CD8-positive, alpha-beta memory T cell (primary cell): ENCODE results near the gene ADD2. TPM values are rescaled to one million over a fixed set of nuclear protein-coding genes. Genes with fewer than 3 reads are reported as not detected.

ENCODE experiments used
- CTCF ChIA-PET: fragments of 350-600 bp; sonication (Branson Sonifier 250); formaldehyde crosslinking; loops from one replicate; lab custom pipeline; 2021; ENCODE audit warnings: antibody characterized with exemption; lab: Charles Lee
- POLR2A ChIA-PET: fragments of 350-600 bp; sonication (Branson Sonifier 250); formaldehyde crosslinking; loops from one replicate; lab custom pipeline; 2021; ENCODE audit warnings: antibody characterized with exemption; lab: Charles Lee
- DNase-seq, 5 donors: peaks; one replicate each; pipeline versions ENCODE4 v3.0.0 to v3.0.0-alpha.2; 2020 to 2022; ENCODE audit warnings: mixed read lengths in 1 of 5
- H3K27ac ChIP-seq: one replicate; pipeline ENCODE4 v1.7.0; 2013; ENCODE audit warnings: low read depth, mild to moderate bottlenecking, low read length, moderate library complexity
- H3K27me3 ChIP-seq: 2 replicates; pipeline ENCODE4 v1.7.0; 2013; ENCODE audit warnings: low read length, mild to moderate bottlenecking; ENCODE audit not compliant: insufficient read depth, poor library complexity, severe bottlenecking
- H3K36me3 ChIP-seq: 2 replicates; pipeline ENCODE4 v1.7.0; 2013; ENCODE audit warnings: mild to moderate bottlenecking, low read length, moderate library complexity; ENCODE audit not compliant: insufficient read depth
- H3K4me1 ChIP-seq: 2 replicates; pipeline ENCODE4 v1.7.0; 2013; ENCODE audit warnings: mild to moderate bottlenecking, low read length, moderate library complexity; ENCODE audit not compliant: insufficient read depth
- H3K4me3 ChIP-seq: 2 replicates; pipeline ENCODE4 v1.7.0; 2013; ENCODE audit warnings: mild to moderate bottlenecking, low read length
- H3K9me3 ChIP-seq: 2 replicates; pipeline ENCODE4 v1.7.0; 2013; ENCODE audit warnings: mild to moderate bottlenecking, low read length
- H3K27ac Mint-ChIP-seq, 8 donors: one replicate each; pipeline ENCODE4 v1.8.0; 2020 to 2021; ENCODE audit warnings: mixed read lengths in 8 of 8, mild to moderate bottlenecking in 6 of 8, inconsistent platforms in 3 of 8, moderate library complexity in 3 of 8
- H3K27me3 Mint-ChIP-seq, 2 donors: one replicate each; pipeline ENCODE4 v1.8.0; 2020 to 2021; ENCODE audit warnings: mixed read lengths in 2 of 2, mild to moderate bottlenecking in 1 of 2, moderate library complexity in 1 of 2
- H3K36me3 Mint-ChIP-seq, 3 donors: one replicate each; pipeline ENCODE4 v1.8.0; 2020 to 2021; ENCODE audit warnings: mixed read lengths in 3 of 3, inconsistent platforms in 1 of 3, mild to moderate bottlenecking in 1 of 3
- H3K4me1 Mint-ChIP-seq, 3 donors: one replicate each; pipeline ENCODE4 v1.8.0; 2020 to 2021; ENCODE audit warnings: mixed read lengths in 3 of 3, inconsistent platforms in 1 of 3, mild to moderate bottlenecking in 1 of 3
- H3K4me3 Mint-ChIP-seq, 7 donors: one replicate each; pipeline ENCODE4 v1.8.0; 2020 to 2021; ENCODE audit warnings: mixed read lengths in 7 of 7, mild to moderate bottlenecking in 6 of 7, moderate library complexity in 4 of 7, inconsistent platforms in 2 of 7
- H3K9me3 Mint-ChIP-seq, 5 donors: one replicate each; pipeline ENCODE4 v1.8.0; 2020 to 2022; ENCODE audit warnings: mixed read lengths in 5 of 5, mild to moderate bottlenecking in 3 of 5, moderate library complexity in 2 of 5, inconsistent platforms in 1 of 5
- polyA plus RNA-seq: library from polyadenylated mRNA; unstranded; fragments of 300-500 nt; fragmentation: Illumina TruSeq; gene quantifications from one replicate; pipeline ENCODE4 v1.2.3, GENCODE V29; 2021
- total RNA-seq, 2 experiments: library from RNA; stranded (reverse); gene quantifications; one replicate each; pipeline ENCODE4 v1.2.3, GENCODE V29; 2021

The ADD2 gene
- total and polyA plus RNA-seq, 3 experiments from 2014 or later = 0.18 to 1.2 (median 0.74) TPM

DNA sequence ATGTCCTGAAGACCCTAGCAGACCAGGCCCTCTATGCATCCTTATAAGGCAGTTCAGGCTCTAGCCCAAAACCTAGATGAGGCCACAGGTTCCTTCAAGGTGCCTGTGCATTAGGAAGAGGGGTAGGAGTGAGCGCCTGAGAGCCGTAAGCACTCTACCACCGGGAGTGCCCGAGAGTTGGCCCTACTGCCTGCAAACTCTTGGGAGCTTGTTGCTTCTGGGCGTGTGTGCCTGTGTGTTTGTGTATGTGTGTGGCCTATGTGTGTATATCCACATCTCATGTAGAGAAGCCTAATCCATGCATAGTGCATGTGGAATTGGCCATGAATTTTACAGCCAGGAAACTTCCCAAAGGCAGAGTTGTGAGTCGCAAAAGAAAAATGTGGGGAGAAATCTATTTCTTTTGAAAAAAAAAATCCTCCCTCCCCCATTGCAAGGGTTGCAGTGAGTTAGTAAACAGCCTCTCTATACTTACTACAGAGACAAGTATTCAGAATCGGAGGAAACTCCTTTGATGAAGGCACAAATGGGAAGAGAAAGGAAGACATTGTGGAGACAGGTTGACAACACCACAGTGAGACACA, 96.8 kb downstream of the ADD2 start:
- no peaks in the 10 kb centered on the region for H3K9me3 Mint-ChIP-seq
- H3K27me3 ChIP-seq = no peaks in the 10 kb centered on the region
- no peak for DNase-seq

DNA sequence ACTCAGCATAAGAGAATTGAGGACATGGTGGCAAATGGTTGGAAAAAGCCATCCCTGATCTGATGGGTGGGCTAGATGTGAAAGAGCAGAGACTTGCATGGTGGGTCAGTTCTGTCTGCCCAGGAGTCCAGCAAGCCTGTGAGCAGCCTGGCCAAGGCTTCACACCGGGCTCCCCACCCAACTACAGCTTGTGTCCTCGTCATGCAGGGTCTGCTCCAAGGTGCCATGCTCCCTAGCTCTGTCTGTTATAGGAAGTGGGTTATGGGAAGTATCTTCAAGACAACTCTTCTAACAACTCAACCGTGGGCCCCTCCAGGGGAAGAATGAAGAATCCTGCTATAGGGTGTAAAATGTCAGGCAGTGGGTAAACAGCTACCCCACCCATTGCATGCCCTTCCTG, 97.4 kb downstream of the ADD2 start:
- Histone ChIP-seq H3K27me3 (no peaks in the 10 kb centered on the region), H3K4me3 (no peak overlapping the region), H3K9me3 (no peaks in the 10 kb centered on the region), H3K27ac (no peak overlapping the region), H3K4me1 (no peaks in the 10 kb centered on the region), H3K36me3 (no peaks in the 10 kb centered on the region)
- Mint-ChIP-seq H3K27ac (no peak overlapping the region), H3K27me3 (peaks cover 3 to 5% of the 10 kb centered on the region in 2 donors), H3K9me3 (no peaks in the 10 kb centered on the region), H3K4me1 (peaks cover 0 to under 1% (median 0%) of the 10 kb centered on the region in 3 donors), H3K4me3 (no peak overlapping the region), H3K36me3 (no peaks in the 10 kb centered on the region)
- CTCF ChIA-PET = interaction anchor here (0.9 kb wide), 1 partner anchor 15 kb away, joined by 3 read pairs; no protein-coding TSS in a partner anchor
- POLR2A ChIA-PET = no interaction called here
- DNase-seq = no peak

More for the DNA sequence above, 96.8 kb downstream of the ADD2 start:
- no peak overlapping the region for H3K4me3 ChIP-seq
- H3K27ac Mint-ChIP-seq = peak overlapping the region in 1 of 8 donors; percentile 15
- POLR2A ChIA-PET = no interaction called here
- H3K9me3 ChIP-seq = no peaks in the 10 kb centered on the region
- H3K27ac ChIP-seq = no peak overlapping the region
- H3K36me3 ChIP-seq = no peaks in the 10 kb centered on the region
- no peaks in the 10 kb centered on the region for H3K36me3 Mint-ChIP-seq
- CTCF ChIA-PET = interaction anchor here (1.4 kb wide), 1 partner anchor 367 kb away, joined by 3 read pairs; no protein-coding TSS in a partner anchor
- H3K4me3 Mint-ChIP-seq = no peak overlapping the region
- no peaks in the 10 kb centered on the region for H3K4me1 ChIP-seq
- H3K4me1 Mint-ChIP-seq = no peaks in the 10 kb centered on the region
- H3K27me3 Mint-ChIP-seq = peaks cover 4 to 5% of the 10 kb centered on the region in 2 donors

DNA sequence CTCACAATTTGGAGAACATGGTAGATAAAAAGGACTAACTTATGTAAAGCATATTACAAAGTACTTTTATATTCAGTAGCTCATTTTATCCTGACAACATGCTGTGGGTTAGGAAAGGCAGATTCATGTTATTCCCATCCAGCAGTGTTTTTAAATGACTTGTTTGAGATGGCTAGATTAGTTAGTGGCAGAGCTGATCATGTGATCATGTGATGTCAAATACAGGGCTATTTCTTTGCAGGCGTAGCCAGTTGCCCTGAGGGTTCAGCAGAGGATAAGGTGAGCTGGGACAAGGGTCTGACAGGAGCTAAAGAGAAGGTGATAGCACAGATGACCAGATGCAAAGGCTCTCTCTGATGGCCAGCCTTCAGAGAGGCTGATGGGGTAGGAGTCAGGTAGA, 97.8 kb downstream of the ADD2 start:
- no peak overlapping the region for H3K27ac Mint-ChIP-seq

DNA sequence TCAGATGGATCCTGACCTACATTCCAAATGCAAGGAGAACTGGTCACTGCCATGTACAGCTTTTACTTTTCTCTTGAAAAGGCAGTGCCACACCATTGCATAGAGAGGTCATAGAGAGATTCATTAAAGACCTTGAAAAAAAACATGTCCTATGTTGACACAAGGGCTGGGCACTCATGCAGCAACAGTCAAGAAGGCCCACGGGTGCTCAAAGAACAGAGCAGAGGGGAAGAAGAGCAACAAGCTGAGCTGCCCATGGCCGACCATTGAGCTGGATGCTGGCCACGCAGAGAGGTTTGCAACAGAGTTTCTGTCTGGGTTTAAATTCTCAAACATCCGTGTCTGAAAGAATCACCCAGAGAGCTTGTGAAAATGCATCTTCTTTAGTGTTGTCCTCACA, 99.1 kb downstream of the ADD2 start:
- H3K4me3 Mint-ChIP-seq = no peak overlapping the region
- no peaks in the 10 kb centered on the region for H3K9me3 ChIP-seq
- no peaks in the 10 kb centered on the region for H3K27me3 Mint-ChIP-seq
- H3K4me1 Mint-ChIP-seq = peaks cover 6 to 11% (median 10%) of the 10 kb centered on the region in 3 donors
- ChIA-PET CTCF (interaction anchor here (1.1 to 1.2 kb wide), 2 partner anchors 10 to 22 kb away, joined by 3 read pairs; no protein-coding TSS in a partner anchor), POLR2A (no interaction called here)
- no peak for DNase-seq
- peaks cover 11% of the 10 kb centered on the region for H3K4me1 ChIP-seq
- no peak overlapping the region for H3K4me3 ChIP-seq
- no peaks in the 10 kb centered on the region for H3K36me3 ChIP-seq
- no peaks in the 10 kb centered on the region for H3K9me3 Mint-ChIP-seq
- H3K27ac ChIP-seq = no peak overlapping the region
- no peaks in the 10 kb centered on the region for H3K36me3 Mint-ChIP-seq
- no peaks in the 10 kb centered on the region for H3K27me3 ChIP-seq
- no peak overlapping the region for H3K27ac Mint-ChIP-seq

More for the DNA sequence above, 97.8 kb downstream of the ADD2 start:
- H3K9me3 Mint-ChIP-seq = no peaks in the 10 kb centered on the region
- H3K4me3 Mint-ChIP-seq = no peak overlapping the region
- ChIA-PET CTCF (interaction anchor here (0.9 kb wide), 1 partner anchor 14 kb away, joined by 3 read pairs; no protein-coding TSS in a partner anchor), POLR2A (no interaction called here)
- peaks cover 0 to 4% of the 10 kb centered on the region in 2 donors for H3K27me3 Mint-ChIP-seq
- DNase-seq = no peak
- Histone ChIP-seq H3K36me3 (no peaks in the 10 kb centered on the region), H3K4me3 (no peak overlapping the region), H3K4me1 (no peaks in the 10 kb centered on the region), H3K27ac (no peak overlapping the region), H3K27me3 (no peaks in the 10 kb centered on the region), H3K9me3 (no peaks in the 10 kb centered on the region)
- H3K36me3 Mint-ChIP-seq = no peaks in the 10 kb centered on the region
- peaks cover 0 to 4% (median 0%) of the 10 kb centered on the region in 3 donors for H3K4me1 Mint-ChIP-seq

DNA sequence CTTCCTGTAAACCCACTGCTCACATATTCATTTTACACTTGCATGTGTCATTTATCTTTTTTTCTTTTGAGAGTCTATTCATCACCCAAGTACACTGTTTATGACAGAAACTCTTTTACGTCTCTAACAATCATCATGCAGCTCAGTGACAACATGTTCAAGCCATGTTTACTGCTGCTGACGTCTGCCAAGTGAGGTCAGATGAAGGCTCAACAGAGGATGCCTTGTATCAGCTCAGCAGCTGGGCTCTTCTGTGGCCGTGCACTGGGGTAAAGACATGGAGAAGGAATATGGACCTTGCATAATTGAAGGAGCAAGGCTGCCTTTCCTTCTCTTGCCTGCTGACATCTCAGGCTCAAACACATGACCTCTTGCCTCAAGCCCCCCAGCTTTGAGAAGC, 99.6 kb downstream of the ADD2 start:
- POLR2A ChIA-PET = no interaction called here

DNA sequence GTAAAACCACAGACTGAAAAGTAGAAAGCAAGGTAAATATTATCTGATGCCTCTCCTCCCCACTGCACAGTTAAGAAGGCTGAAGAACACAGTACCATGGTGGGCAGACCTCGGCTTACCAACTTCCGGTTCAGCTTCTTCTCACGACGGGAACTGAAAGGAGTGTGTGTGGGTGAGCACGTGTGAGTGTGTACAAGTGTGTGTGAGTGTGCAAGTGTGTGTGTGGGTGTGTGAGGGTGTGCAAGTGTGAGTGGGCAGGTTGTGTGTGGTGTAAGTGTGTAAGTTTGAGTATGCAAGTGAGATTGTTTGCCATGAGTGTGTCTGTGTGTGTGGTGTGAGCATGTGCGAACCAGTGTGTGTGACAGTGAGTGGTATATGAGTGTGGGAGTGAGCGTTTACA, 103.5 kb downstream of the ADD2 start:
- H3K36me3 ChIP-seq = no peaks in the 10 kb centered on the region
- Mint-ChIP-seq H3K36me3 (no peaks in the 10 kb centered on the region), H3K27ac (peak overlapping the region in 2 of 8 donors; percentile 6 to 48), H3K27me3 (peaks cover 6 to 8% of the 10 kb centered on the region in 2 donors), H3K4me1 (peaks cover 7 to 14% (median 13%) of the 10 kb centered on the region in 3 donors), H3K4me3 (peak overlapping the region in 3 of 7 donors; percentile 3 to 24 (median 9)), H3K9me3 (no peaks in the 10 kb centered on the region)
- H3K9me3 ChIP-seq = no peaks in the 10 kb centered on the region
- H3K27me3 ChIP-seq = no peaks in the 10 kb centered on the region
- CTCF ChIA-PET = no interaction called here
- H3K4me1 ChIP-seq = peaks cover 14% of the 10 kb centered on the region
- no peak overlapping the region for H3K27ac ChIP-seq
- no peak overlapping the region for H3K4me3 ChIP-seq
- POLR2A ChIA-PET = no interaction called here
- peak in 1 of 5 donors; percentile 28 for DNase-seq

More for the DNA sequence above, 99.6 kb downstream of the ADD2 start:
- Histone ChIP-seq H3K4me3 (no peak overlapping the region), H3K27me3 (no peaks in the 10 kb centered on the region), H3K4me1 (peaks cover 14% of the 10 kb centered on the region), H3K9me3 (no peaks in the 10 kb centered on the region), H3K27ac (no peak overlapping the region), H3K36me3 (no peaks in the 10 kb centered on the region)
- CTCF ChIA-PET = interaction anchor here (1.1 to 1.2 kb wide), 2 partner anchors 10 to 21 kb away, joined by 3 read pairs; no protein-coding TSS in a partner anchor
- H3K27me3 Mint-ChIP-seq = no peaks in the 10 kb centered on the region
- H3K9me3 Mint-ChIP-seq = no peaks in the 10 kb centered on the region
- no peak overlapping the region for H3K27ac Mint-ChIP-seq
- no peak overlapping the region for H3K4me3 Mint-ChIP-seq
- H3K4me1 Mint-ChIP-seq = peaks cover 7 to 14% (median 13%) of the 10 kb centered on the region in 3 donors
- H3K36me3 Mint-ChIP-seq = no peaks in the 10 kb centered on the region
- DNase-seq = no peak

DNA sequence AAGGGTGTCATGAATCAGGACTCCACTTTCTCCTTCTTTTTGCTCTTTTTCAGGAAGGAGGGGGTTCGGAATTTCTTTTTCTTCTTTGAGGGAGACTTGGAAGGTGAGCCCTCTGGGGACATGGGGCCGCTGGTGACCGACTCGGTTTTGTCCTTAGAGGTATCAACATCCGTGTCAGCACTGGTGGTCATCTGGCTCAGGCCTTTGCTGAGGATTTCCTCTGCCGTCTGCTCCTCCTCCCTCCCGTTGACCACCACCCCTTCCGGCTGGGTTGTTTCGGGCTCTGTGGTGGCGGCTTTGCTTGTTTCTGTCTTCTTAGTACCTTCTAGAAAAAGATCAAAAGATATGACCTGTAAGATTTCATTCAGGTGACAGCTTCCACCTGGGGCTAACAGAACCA, 104.6 kb downstream of the ADD2 start:
- no peak overlapping the region for H3K4me3 ChIP-seq
- H3K9me3 ChIP-seq = no peaks in the 10 kb centered on the region
- no peaks in the 10 kb centered on the region for H3K9me3 Mint-ChIP-seq
- no peak for DNase-seq
- ChIA-PET POLR2A (no interaction called here), CTCF (no interaction called here)
- peak overlapping the region in 1 of 8 donors; percentile 66 for H3K27ac Mint-ChIP-seq
- H3K4me1 Mint-ChIP-seq = peaks cover 7 to 14% (median 13%) of the 10 kb centered on the region in 3 donors
- no peaks in the 10 kb centered on the region for H3K27me3 ChIP-seq
- no peak overlapping the region for H3K4me3 Mint-ChIP-seq
- no peak overlapping the region for H3K27ac ChIP-seq
- H3K4me1 ChIP-seq = peaks cover 14% of the 10 kb centered on the region
- H3K27me3 Mint-ChIP-seq = peaks cover 6 to 10% of the 10 kb centered on the region in 2 donors
- H3K36me3 ChIP-seq = no peaks in the 10 kb centered on the region
- H3K36me3 Mint-ChIP-seq = no peaks in the 10 kb centered on the region

DNA sequence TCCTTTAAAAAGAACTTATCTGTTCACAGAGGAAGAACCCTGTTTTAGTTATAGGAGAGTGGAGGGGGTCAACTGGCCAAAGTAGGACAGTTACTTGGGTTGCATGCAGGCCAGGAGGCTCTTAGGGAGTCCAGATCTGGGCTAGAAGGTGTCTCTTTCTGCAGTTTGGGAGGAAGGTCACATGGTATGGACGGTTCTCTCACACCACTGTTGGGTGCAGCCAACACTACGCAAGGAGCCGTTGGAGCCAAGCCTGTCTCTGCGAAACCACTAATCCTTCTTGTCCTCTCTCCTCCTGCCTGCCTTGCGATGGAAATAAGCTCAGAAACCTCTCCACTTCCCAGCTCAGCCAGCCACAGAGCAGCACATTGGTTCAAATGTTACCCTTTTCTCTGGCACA, 108.4 kb downstream of the ADD2 start:
- H3K4me3 Mint-ChIP-seq = no peak overlapping the region
- CTCF ChIA-PET = interaction anchor here (0.9 kb wide), 1 partner anchor 271 kb away, joined by 3 read pairs; no protein-coding TSS in a partner anchor
- no peaks in the 10 kb centered on the region for H3K9me3 Mint-ChIP-seq
- Histone ChIP-seq H3K4me1 (peaks cover 36% of the 10 kb centered on the region), H3K36me3 (no peaks in the 10 kb centered on the region), H3K9me3 (no peaks in the 10 kb centered on the region), H3K27ac (no peak overlapping the region), H3K4me3 (no peak overlapping the region), H3K27me3 (no peaks in the 10 kb centered on the region)
- H3K4me1 Mint-ChIP-seq = peaks cover 8 to 21% (median 20%) of the 10 kb centered on the region in 3 donors
- DNase-seq = no peak
- no peak overlapping the region for H3K27ac Mint-ChIP-seq
- peaks cover 16 to 31% of the 10 kb centered on the region in 2 donors for H3K27me3 Mint-ChIP-seq
- POLR2A ChIA-PET = interaction anchor here (0.7 to 0.8 kb wide), 2 partner anchors 20 to 271 kb away, joined by 3 to 4 read pairs; no protein-coding TSS in a partner anchor
- H3K36me3 Mint-ChIP-seq = no peaks in the 10 kb centered on the region
